CD4-positive, CD25-positive, alpha-beta regulatory T cell (primary cell): ENCODE measurements around the gene AKR1E2. TPM values are rescaled to one million over a fixed set of nuclear protein-coding genes. Genes with fewer than 3 reads are reported as not detected.

Experiments used
- ATAC-seq, 2 donors: fragments of 150-1000 bp; cut with Tn5 transposase; one replicate each; pipeline ENCODE4 v1.10.0; 2021; ENCODE audit warnings: low read depth in 2 of 2, moderate number of reproducible peaks in 2 of 2, moderate library complexity in 1 of 2
- DNase-seq, 3 donors: peaks; one replicate each; pipeline versions ENCODE4 v3.0.0 to v3.0.0-alpha.2; 2012 to 2022; ENCODE audit warnings: mixed read lengths in 1 of 3
- H3K27ac ChIP-seq: one replicate; pipeline ENCODE4 v1.7.0; 2013; ENCODE audit warnings: mild to moderate bottlenecking, low read length; ENCODE audit not compliant: insufficient read depth, poor library complexity, severe bottlenecking
- H3K27me3 ChIP-seq: one replicate; pipeline ENCODE4 v1.7.0; 2013; ENCODE audit warnings: low read length; ENCODE audit not compliant: control insufficient read depth, insufficient read depth
- H3K36me3 ChIP-seq: one replicate; pipeline ENCODE4 v1.7.0; 2013; ENCODE audit warnings: mild to moderate bottlenecking, low read length, moderate library complexity; ENCODE audit not compliant: control insufficient read depth, insufficient read depth
- H3K4me1 ChIP-seq: 2 replicates; pipeline ENCODE4 v1.7.0; 2013; ENCODE audit warnings: mild to moderate bottlenecking, low read length; ENCODE audit not compliant: insufficient read depth, control insufficient read depth, poor library complexity, severe bottlenecking
- H3K4me3 ChIP-seq: one replicate; pipeline ENCODE4 v1.7.0; 2013; ENCODE audit warnings: low read depth, mild to moderate bottlenecking, low read length, moderate library complexity
- H3K9me3 ChIP-seq, 2 experiments: 1 replicate in 1 of 2; 2 replicates in 1 of 2; pipeline ENCODE4 v1.7.0; 2013; ENCODE audit warnings: low read length in 2 of 2, mild to moderate bottlenecking in 1 of 2, moderate library complexity in 1 of 2; ENCODE audit not compliant: control insufficient read depth in 2 of 2
- H3K27ac Mint-ChIP-seq, 3 donors: one replicate each; pipeline ENCODE4 v1.8.0; 2020 to 2022; ENCODE audit warnings: mild to moderate bottlenecking in 3 of 3, mixed read lengths in 3 of 3, moderate library complexity in 2 of 3
- H3K27me3 Mint-ChIP-seq: one replicate; pipeline ENCODE4 v1.8.0; 2022; ENCODE audit warnings: mild to moderate bottlenecking, mixed read lengths
- H3K36me3 Mint-ChIP-seq: one replicate; pipeline ENCODE4 v1.8.0; 2020; ENCODE audit warnings: mixed read lengths
- H3K4me1 Mint-ChIP-seq, 4 donors: one replicate each; pipeline ENCODE4 v1.8.0; 2020 to 2022; ENCODE audit warnings: mixed read lengths in 4 of 4, mild to moderate bottlenecking in 1 of 4
- H3K4me3 Mint-ChIP-seq, 4 donors: one replicate each; pipeline ENCODE4 v1.8.0; 2020 to 2022; ENCODE audit warnings: mild to moderate bottlenecking in 4 of 4, mixed read lengths in 4 of 4, moderate library complexity in 3 of 4
- H3K9me3 Mint-ChIP-seq, 7 donors: one replicate each; pipeline ENCODE4 v1.8.0; 2020 to 2022; ENCODE audit warnings: mixed read lengths in 7 of 7, mild to moderate bottlenecking in 3 of 7, moderate library complexity in 2 of 7
- polyA plus RNA-seq, 4 donors: library from polyadenylated mRNA; unstranded; fragments of 300-500 nt; fragmentation: Illumina TruSeq; gene quantifications; one replicate each; pipeline ENCODE4 v1.2.3, GENCODE V29; 2021
- total RNA-seq: library from RNA; stranded (reverse); gene quantifications from one replicate; pipeline ENCODE4 v1.2.3, GENCODE V29; 2022

Gene AKR1E2
- total and polyA plus RNA-seq, 5 donors from 2014 or later: 0.26 to 4.5 (median 0.76) TPM; not detected in 1

- no peaks in the 10 kb centered on the region for H3K9me3 ChIP-seq
- DNase-seq (no peak), ATAC-seq (no peak)
- Mint-ChIP-seq H3K27me3 (peaks cover 13% of the 10 kb centered on the region), H3K4me3 (no peak overlapping the region), H3K4me1 (no peaks in the 10 kb centered on the region), H3K9me3 (no peaks in the 10 kb centered on the region), H3K27ac (no peak overlapping the region), H3K36me3 (no peaks in the 10 kb centered on the region)
- no peak overlapping the region for H3K4me3 ChIP-seq
- H3K27me3 ChIP-seq: peaks cover 9% of the 10 kb centered on the region
- H3K4me1 ChIP-seq: no peaks in the 10 kb centered on the region
- H3K36me3 ChIP-seq: no peaks in the 10 kb centered on the region
- H3K27ac ChIP-seq: no peak overlapping the region
Measured at GRCh38 chr10:4804465-4804864, 21.5 kb upstream of the AKR1E2 start.

GRCh38 chr10:4806534-4806933 lies 19.5 kb upstream of the AKR1E2 start:
- H3K36me3 Mint-ChIP-seq: no peaks in the 10 kb centered on the region
- Histone ChIP-seq H3K4me3 (no peak overlapping the region), H3K36me3 (no peaks in the 10 kb centered on the region), H3K27me3 (peaks cover 7% of the 10 kb centered on the region), H3K27ac (no peak overlapping the region), H3K9me3 (no peaks in the 10 kb centered on the region), H3K4me1 (no peaks in the 10 kb centered on the region)
- no peak overlapping the region for H3K4me3 Mint-ChIP-seq
- no peaks in the 10 kb centered on the region for H3K4me1 Mint-ChIP-seq
- no peak for DNase-seq
- no peak for ATAC-seq
- no peak overlapping the region for H3K27ac Mint-ChIP-seq
- no peaks in the 10 kb centered on the region for H3K9me3 Mint-ChIP-seq
- H3K27me3 Mint-ChIP-seq: peaks cover 9% of the 10 kb centered on the region

GRCh38 chr10:4807761-4808507 lies 18.1 kb upstream of the AKR1E2 start:
- H3K27me3 Mint-ChIP-seq: peaks cover 9% of the 10 kb centered on the region
- H3K27ac Mint-ChIP-seq: no peak overlapping the region

GRCh38 chr10:4809156-4809555 lies 16.9 kb upstream of the AKR1E2 start:
- peaks cover 5% of the 10 kb centered on the region for H3K27me3 ChIP-seq
- H3K9me3 Mint-ChIP-seq: no peaks in the 10 kb centered on the region
- no peaks in the 10 kb centered on the region for H3K36me3 ChIP-seq
- H3K4me1 Mint-ChIP-seq: no peaks in the 10 kb centered on the region
- H3K4me3 Mint-ChIP-seq: no peak overlapping the region
- no peak overlapping the region for H3K4me3 ChIP-seq
- no peaks in the 10 kb centered on the region for H3K36me3 Mint-ChIP-seq
- peaks cover 9% of the 10 kb centered on the region for H3K27me3 Mint-ChIP-seq
- no peaks in the 10 kb centered on the region for H3K9me3 ChIP-seq
- DNase-seq: no peak
- H3K27ac Mint-ChIP-seq: no peak overlapping the region
- no peaks in the 10 kb centered on the region for H3K4me1 ChIP-seq
- H3K27ac ChIP-seq: no peak overlapping the region
- ATAC-seq: no peak

More at GRCh38 chr10:4807761-4808507, 18.1 kb upstream of the AKR1E2 start:
- no peak overlapping the region for H3K27ac ChIP-seq
- Mint-ChIP-seq H3K36me3 (no peaks in the 10 kb centered on the region), H3K4me3 (no peak overlapping the region), H3K4me1 (no peaks in the 10 kb centered on the region), H3K9me3 (no peaks in the 10 kb centered on the region)
- H3K4me1 ChIP-seq: no peaks in the 10 kb centered on the region
- H3K4me3 ChIP-seq: no peak overlapping the region
- H3K9me3 ChIP-seq: no peaks in the 10 kb centered on the region
- no peak for ATAC-seq
- H3K36me3 ChIP-seq: no peaks in the 10 kb centered on the region
- peaks cover 5% of the 10 kb centered on the region for H3K27me3 ChIP-seq
- no peak for DNase-seq

- H3K9me3 ChIP-seq: no peaks in the 10 kb centered on the region
- H3K4me1 ChIP-seq: no peaks in the 10 kb centered on the region
- no peaks in the 10 kb centered on the region for H3K9me3 Mint-ChIP-seq
- H3K4me1 Mint-ChIP-seq: no peaks in the 10 kb centered on the region
- H3K36me3 Mint-ChIP-seq: no peaks in the 10 kb centered on the region
- peaks cover 5% of the 10 kb centered on the region for H3K27me3 Mint-ChIP-seq
- H3K27me3 ChIP-seq: peaks cover 3% of the 10 kb centered on the region
- H3K36me3 ChIP-seq: no peaks in the 10 kb centered on the region
- DNase-seq (no peak), ATAC-seq (no peak)
- H3K27ac Mint-ChIP-seq: no peak overlapping the region
- H3K4me3 Mint-ChIP-seq: no peak overlapping the region
- H3K4me3 ChIP-seq: no peak overlapping the region
- H3K27ac ChIP-seq: no peak overlapping the region
Measured at GRCh38 chr10:4810092-4810491, 15.9 kb upstream of the AKR1E2 start.

- Histone ChIP-seq H3K9me3 (no peaks in the 10 kb centered on the region), H3K36me3 (no peaks in the 10 kb centered on the region), H3K4me1 (no peaks in the 10 kb centered on the region), H3K27ac (no peak overlapping the region), H3K27me3 (peaks cover 3% of the 10 kb centered on the region), H3K4me3 (no peak overlapping the region)
- Mint-ChIP-seq H3K4me3 (no peak overlapping the region), H3K9me3 (no peaks in the 10 kb centered on the region), H3K27ac (no peak overlapping the region), H3K27me3 (peaks cover 4% of the 10 kb centered on the region), H3K36me3 (no peaks in the 10 kb centered on the region), H3K4me1 (no peaks in the 10 kb centered on the region)
- no peak for ATAC-seq
- DNase-seq: no peak
Measured at GRCh38 chr10:4812046-4812445, 14.0 kb upstream of the AKR1E2 start.

- no peak overlapping the region for H3K4me3 Mint-ChIP-seq
- Histone ChIP-seq H3K4me1 (no peaks in the 10 kb centered on the region), H3K4me3 (no peak overlapping the region), H3K36me3 (no peaks in the 10 kb centered on the region), H3K27me3 (peaks cover 3% of the 10 kb centered on the region), H3K9me3 (no peaks in the 10 kb centered on the region), H3K27ac (no peak overlapping the region)
- H3K36me3 Mint-ChIP-seq: no peaks in the 10 kb centered on the region
- ATAC-seq: no peak
- no peaks in the 10 kb centered on the region for H3K9me3 Mint-ChIP-seq
- no peak for DNase-seq
- H3K27me3 Mint-ChIP-seq: peaks cover 7% of the 10 kb centered on the region
- no peak overlapping the region for H3K27ac Mint-ChIP-seq
- no peaks in the 10 kb centered on the region for H3K4me1 Mint-ChIP-seq
Measured at GRCh38 chr10:4813023-4813422, 13.0 kb upstream of the AKR1E2 start.

- Histone ChIP-seq H3K9me3 (no peaks in the 10 kb centered on the region), H3K27ac (no peak overlapping the region), H3K4me3 (no peak overlapping the region), H3K36me3 (no peaks in the 10 kb centered on the region), H3K4me1 (no peaks in the 10 kb centered on the region), H3K27me3 (peaks cover 5% of the 10 kb centered on the region)
- Mint-ChIP-seq H3K27me3 (peaks cover 5% of the 10 kb centered on the region), H3K27ac (no peak overlapping the region), H3K4me1 (no peaks in the 10 kb centered on the region), H3K4me3 (no peak overlapping the region), H3K9me3 (no peaks in the 10 kb centered on the region), H3K36me3 (no peaks in the 10 kb centered on the region)
- DNase-seq: no peak
- no peak for ATAC-seq
Measured at GRCh38 chr10:4813496-4813895, 12.5 kb upstream of the AKR1E2 start.
